Measurements from ENCODE around the gene KCNMB3. TPM values are rescaled to one million over a fixed set of nuclear protein-coding genes. Genes with fewer than 3 reads are reported as not detected.

The KCNMB3 gene
- 1 to 10 TPM; 3.7 to 7.3 (median 4.9) TPM for total RNA-seq

- Histone ChIP-seq H3K27ac (no peak within 1 kb of the TSS), H3K4me1 (no peaks in the 10 kb centered on the region), H3K27me3 (no peaks in the 10 kb centered on the region), H3K36me3 (no peaks in the 10 kb centered on the region), H3K4me3 (no peak within 1 kb of the TSS), H3K9me3 (no peaks in the 10 kb centered on the region)
- no peak for DNase-seq (ENCODE audit: low spot score in 2 of 2)
- TF ChIP-seq CTCF (IDR thresholded peaks at IDR 0.05) (no peak), POLR2A (IDR thresholded peaks at IDR 0.05) (no peak), POLR2AphosphoS5 (IDR thresholded peaks at IDR 0.05) (no peak)
- intact Hi-C loops (cut with DNase I; ENCODE audit: low total_unique reads) = no loop called here
Observed at GRCh38 chr3:179250803-179251476, at the start of gene KCNMB3. KCNMB3 (minus strand) TSS chr3:179251114; CDS start chr3:179250990, 124 bp downstream.

- Histone ChIP-seq H3K4me3 (no peak overlapping the region), H3K27me3 (no peaks in the 10 kb centered on the region), H3K4me1 (no peaks in the 10 kb centered on the region), H3K27ac (no peak overlapping the region), H3K9me3 (peaks cover 0 to 9% of the 10 kb centered on the region in 2 donors), H3K36me3 (no peaks in the 10 kb centered on the region)
- intact Hi-C loops (cut with DNase I; ENCODE audit: low total_unique reads) = no loop called here
- TF ChIP-seq POLR2AphosphoS5 (IDR thresholded peaks at IDR 0.05) (no peak), POLR2A (IDR thresholded peaks at IDR 0.05) (no peak), CTCF (IDR thresholded peaks at IDR 0.05) (no peak)
- no peak for DNase-seq (ENCODE audit: low spot score in 2 of 2)
Observed at GRCh38 chr3:179299999-179300613, 49.2 kb upstream of the KCNMB3 start.

GRCh38 chr3:179299316-179299715, 48.4 kb upstream of the KCNMB3 start:
- peaks cover 0 to 9% of the 10 kb centered on the region in 2 donors for H3K9me3 ChIP-seq
- intact Hi-C loops (cut with DNase I; ENCODE audit: low total_unique reads) = no loop called here
- no peaks in the 10 kb centered on the region for H3K36me3 ChIP-seq
- no peak for TF ChIP-seq CTCF (IDR thresholded peaks at IDR 0.05)
- TF ChIP-seq POLR2A (IDR thresholded peaks at IDR 0.05) = no peak
- no peak for TF ChIP-seq POLR2AphosphoS5 (IDR thresholded peaks at IDR 0.05)
- no peaks in the 10 kb centered on the region for H3K27me3 ChIP-seq
- no peaks in the 10 kb centered on the region for H3K4me1 ChIP-seq
- H3K4me3 ChIP-seq = no peak overlapping the region
- no peak for DNase-seq (ENCODE audit: low spot score in 2 of 2)
- H3K27ac ChIP-seq = no peak overlapping the region

- Histone ChIP-seq H3K4me3 (no peak overlapping the region), H3K36me3 (no peaks in the 10 kb centered on the region), H3K9me3 (peaks cover 0 to 9% of the 10 kb centered on the region in 2 donors), H3K4me1 (no peaks in the 10 kb centered on the region), H3K27me3 (no peaks in the 10 kb centered on the region), H3K27ac (no peak overlapping the region)
- intact Hi-C loops (cut with DNase I; ENCODE audit: low total_unique reads) = no loop called here
- TF ChIP-seq POLR2A (IDR thresholded peaks at IDR 0.05) (no peak), CTCF (IDR thresholded peaks at IDR 0.05) (no peak)
- DNase-seq (ENCODE audit: low spot score in 2 of 2) = no peak
Observed at GRCh38 chr3:179297971-179298725, 47.2 kb upstream of the KCNMB3 start.

- H3K27me3 ChIP-seq = no peaks in the 10 kb centered on the region
- H3K36me3 ChIP-seq = no peaks in the 10 kb centered on the region
- intact Hi-C loops (cut with DNase I; ENCODE audit: low total_unique reads) = no loop called here
- TF ChIP-seq CTCF (IDR thresholded peaks at IDR 0.05) (no peak), POLR2AphosphoS5 (IDR thresholded peaks at IDR 0.05) (no peak), POLR2A (IDR thresholded peaks at IDR 0.05) (no peak)
- no peak for DNase-seq (ENCODE audit: low spot score in 2 of 2)
- H3K4me3 ChIP-seq = no peak overlapping the region
- no peaks in the 10 kb centered on the region for H3K4me1 ChIP-seq
- H3K9me3 ChIP-seq = no peaks in the 10 kb centered on the region
- no peak overlapping the region for H3K27ac ChIP-seq
Observed at GRCh38 chr3:179292450-179292849, 41.5 kb upstream of the KCNMB3 start.

All from breast epithelium (tissue), 4 donors.